HG03442 (cell line): ENCODE data around the gene PLA1A.
"Not testable (repeated sequence)": the region's sequence is repeated elsewhere in the genome, so short reads cannot be mapped to it uniquely, and the experiment has no call there.

ENCODE experiments used
- ATAC-seq: cut with Tn5 transposase; IDR thresholded peaks from one replicate; pipeline ENCODE4 v1.9.1; 2021; ENCODE audit warnings: mild to moderate bottlenecking, moderate library complexity; ENCODE audit not compliant: unreplicated experiment

Gene PLA1A

DNA sequence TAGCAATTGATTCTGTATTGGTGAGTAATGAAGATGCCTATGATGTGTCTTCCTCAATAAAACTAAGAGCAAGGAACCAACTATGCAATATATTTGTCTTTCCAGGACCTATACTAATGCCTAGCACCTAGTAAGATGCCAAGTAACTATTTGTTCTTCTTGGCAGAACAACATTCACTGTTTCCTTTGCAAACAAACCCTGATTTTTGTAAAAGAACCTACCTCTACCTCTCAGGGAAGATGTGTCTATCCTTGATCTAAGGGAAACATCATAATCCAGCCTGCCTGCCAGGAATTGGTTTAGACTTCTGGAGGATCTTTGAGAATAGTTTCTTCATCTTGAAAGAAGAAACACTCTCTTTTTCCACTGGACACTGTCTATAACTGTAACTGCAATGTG lies 22.2 kb upstream of the PLA1A start:
- no peak for ATAC-seq

DNA sequence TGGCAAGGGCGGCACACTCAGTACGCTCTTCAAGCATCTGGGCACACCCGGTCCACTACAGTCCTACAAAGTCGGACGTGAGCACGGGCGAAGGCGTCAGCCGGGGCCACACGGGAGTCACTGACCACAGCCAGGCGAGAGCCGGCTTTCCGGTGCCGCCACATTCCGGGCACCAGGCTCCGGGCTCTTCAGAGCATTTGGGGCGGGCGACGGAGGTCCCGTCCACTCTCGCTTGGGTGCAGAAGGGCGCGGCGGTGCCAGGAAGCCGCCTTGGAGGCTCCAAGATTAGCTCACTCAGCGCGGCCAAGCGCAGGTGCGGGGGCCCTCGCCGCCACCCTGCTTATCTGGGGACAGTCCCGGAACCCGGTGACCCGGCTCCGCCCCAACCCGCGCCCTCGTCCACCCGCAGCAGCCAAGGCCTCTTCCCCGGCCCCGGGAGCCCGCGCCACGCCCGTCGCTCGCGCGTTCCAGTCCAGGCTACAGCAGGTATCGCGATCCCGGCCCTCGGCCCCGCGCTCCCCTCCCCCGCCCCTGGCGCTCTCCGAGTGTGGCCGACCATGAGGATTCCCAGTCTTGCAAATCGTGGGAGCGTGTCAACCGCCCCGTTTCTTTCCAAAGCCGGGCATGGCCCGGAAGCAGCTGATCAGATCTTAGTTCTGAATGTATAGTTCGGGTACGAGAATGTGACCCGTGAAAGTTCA lies 18.2 kb upstream of the PLA1A start, which contains the start of gene ADPRH:
ADPRH (plus strand) TSS at position 127 of the 701 bp plus-strand sequence. CDS start 2,678 bp downstream, outside the sequence.
- peak; percentile 68 for ATAC-seq

DNA sequence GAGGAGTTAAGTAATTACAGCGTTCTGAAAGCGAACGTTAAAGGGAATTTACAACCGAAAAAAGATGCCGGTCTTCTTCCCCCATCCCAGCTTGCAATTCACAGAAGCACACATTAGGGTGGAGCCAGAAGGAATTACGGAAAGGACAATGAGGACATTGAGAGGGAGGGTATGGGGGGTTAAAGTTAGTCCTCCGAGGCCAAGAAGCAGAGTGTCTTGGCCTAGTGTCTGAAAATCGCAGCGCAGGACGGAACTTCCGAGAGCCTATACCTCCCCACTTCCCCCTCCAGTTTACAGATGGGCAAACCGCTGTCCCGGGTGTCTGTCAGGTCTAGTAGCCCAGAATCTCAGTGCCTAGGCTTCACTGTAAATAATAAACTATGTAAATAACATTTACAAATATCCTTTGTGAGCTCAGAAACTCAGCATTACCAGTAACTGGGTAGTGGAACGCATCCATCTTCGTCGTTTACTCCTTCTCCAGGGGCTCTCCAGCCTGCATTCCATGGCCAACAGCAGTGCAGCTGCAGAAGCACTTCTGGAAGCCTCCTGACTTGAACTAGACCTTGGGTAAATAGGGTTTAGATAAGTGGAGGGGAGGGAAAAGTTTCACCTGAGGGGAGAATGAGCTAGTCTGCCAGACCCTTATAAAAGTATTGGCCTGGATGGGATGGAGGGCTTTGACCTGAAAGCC lies 17.5 kb upstream of the PLA1A start:
- peak; percentile 51 for ATAC-seq

DNA sequence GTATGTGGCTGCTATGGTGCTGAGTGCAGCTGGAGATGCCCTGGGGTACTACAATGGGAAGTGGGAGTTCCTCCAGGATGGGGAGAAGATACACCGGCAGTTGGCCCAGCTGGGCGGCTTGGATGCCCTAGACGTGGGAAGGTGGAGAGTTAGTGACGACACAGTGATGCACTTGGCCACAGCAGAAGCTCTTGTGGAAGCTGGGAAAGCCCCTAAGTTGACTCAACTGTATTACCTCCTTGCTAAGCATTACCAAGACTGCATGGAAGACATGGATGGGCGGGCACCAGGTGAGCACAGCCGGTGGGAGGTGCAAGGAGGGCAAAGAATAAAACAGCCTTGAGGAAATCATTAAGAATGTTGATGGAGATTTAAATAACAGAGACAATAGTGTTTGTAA lies 15.5 kb upstream of the PLA1A start:
- ATAC-seq, result peak; percentile 51

DNA sequence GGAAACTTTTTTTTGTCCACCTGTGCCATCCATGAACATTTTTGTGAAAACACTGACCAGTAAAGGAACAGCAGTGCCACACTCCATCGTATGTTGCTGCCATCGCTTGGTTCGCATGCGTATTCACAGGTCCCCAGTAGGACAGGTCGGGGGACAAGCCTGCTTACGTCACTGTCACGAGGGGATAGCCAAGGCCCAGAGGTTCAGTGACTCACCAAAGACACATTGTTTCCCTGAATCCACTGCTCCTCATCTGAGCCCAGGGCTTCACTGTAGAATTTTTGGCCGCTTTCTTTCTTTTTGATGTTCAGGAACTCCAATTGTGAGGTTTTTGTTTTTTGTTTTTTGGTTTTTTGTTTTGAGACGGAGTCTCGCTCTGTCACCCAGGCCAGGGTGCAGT lies 12.5 kb upstream of the PLA1A start:
- no peak for ATAC-seq

DNA sequence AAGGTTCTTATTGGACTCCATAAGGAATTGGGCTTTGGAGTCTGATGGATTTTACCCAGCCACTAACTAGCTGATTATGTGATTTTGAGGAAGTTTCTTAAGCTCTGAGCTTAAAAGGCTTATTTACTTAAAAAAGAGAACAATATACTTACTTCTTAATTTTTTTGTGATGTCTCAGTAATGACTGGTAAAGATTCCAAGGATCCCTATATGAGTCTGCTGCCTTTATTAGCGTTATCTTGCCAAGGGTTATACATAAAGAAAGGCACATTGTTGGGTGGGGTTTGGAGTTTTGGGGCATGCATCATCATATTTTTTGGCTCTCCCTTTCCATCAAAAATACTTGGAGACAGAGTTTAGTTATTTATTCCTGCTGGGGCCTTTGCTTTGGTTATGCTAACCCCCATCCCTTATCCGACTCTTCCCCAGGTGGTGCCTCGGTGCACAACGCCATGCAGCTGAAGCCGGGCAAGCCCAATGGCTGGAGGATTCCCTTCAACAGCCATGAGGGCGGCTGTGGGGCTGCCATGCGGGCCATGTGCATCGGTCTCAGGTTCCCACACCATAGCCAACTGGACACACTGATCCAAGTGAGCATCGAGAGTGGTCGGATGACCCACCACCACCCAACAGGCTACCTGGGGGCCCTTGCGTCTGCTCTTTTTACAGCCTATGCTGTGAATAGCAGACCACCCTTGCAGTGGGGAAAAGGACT lies 11.7 kb upstream of the PLA1A start:
- ATAC-seq, result no peak

DNA sequence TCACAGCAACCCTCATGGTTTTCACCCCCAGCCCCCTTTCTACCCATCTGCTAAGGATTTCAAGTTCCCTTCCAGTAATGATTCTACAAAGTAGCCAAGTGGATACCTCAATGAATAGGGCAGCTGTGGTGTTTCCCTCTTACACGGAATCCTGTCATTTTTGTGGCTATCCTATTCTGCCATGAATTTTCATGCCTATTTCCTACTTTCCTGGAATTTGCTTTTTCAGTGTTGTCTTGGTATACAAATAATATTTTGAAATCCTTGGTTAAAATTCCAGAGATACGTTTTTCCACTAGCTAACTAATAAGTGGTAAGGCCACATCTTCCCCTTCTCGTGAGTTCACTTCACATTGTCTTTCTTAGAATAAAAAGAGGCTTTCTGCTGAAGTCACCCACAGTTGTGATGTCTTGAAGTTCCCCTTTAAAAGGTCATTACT lies 10.9 kb upstream of the PLA1A start:
- ATAC-seq, result no peak

DNA sequence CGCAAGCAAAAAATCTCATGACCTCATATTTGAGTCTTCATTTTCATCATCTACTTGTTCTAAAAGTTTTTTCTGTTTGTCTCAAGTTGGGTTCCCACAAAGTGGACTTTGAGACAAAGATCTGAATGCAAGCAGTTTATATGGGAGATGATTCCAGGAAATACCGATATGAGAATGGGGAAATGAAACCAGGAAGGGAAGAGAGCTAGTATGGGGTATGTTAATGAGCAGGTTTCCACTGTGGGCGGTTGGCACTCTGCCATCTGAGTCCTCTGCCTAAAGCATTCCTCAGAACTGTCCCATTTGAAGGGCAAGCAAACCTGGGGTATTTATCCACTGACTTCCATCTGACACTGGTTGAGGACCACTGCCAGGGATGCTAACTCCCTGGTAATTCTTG lies 9.6 kb upstream of the PLA1A start:
- ATAC-seq, result peak; percentile 59

DNA sequence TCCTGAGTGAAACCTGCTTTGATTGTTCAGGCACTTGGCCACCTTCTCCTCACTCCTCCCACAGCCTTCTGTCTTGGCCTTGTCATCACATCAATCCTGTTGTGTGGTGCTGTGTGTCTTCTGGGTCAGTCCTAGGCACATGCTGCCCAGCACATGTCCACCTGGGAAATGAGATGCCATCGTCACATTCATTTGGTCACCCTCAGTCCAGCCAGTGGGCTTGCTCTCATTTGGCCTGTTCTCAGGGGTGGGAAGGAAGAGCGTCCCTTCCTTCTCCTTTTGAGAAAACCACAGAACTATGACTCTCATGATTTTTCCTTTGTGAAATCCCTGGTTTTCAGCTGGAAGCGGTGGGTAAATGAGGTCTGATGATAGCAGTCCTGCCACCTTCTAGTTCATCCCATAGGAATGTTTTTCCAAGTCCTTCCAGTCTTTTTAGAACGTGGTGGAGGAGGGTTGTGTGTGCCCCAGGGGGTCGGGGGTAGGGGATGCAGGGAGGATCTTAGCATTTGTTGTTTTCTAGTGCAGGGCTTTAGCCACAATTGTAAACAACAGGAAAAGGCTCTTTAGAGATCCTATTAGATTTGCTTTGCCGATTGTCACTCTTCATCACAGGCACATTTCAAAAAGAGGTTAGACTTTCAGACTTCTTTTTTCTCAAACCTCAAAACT lies 8.4 kb upstream of the PLA1A start:
- ATAC-seq, result no peak

DNA sequence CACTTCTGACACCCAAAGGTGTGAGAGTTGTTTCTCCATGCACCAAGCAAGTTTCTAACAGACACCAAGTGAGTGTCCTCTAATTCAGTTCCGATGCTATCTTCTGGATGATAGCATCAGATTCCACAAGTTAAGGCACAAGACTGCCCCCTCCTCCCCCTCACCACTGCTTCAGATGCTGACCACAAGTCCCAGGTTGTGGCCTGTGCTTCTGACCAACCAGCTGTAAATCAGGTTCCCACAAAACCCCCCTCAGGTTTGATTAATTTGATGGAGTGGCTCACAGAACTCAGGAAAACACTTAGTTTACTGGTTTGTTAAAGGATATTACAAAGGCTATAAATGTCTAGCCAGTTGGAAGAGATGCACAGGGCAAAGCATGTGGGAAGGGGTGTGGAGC lies 7.0 kb upstream of the PLA1A start:
- no peak for ATAC-seq

DNA sequence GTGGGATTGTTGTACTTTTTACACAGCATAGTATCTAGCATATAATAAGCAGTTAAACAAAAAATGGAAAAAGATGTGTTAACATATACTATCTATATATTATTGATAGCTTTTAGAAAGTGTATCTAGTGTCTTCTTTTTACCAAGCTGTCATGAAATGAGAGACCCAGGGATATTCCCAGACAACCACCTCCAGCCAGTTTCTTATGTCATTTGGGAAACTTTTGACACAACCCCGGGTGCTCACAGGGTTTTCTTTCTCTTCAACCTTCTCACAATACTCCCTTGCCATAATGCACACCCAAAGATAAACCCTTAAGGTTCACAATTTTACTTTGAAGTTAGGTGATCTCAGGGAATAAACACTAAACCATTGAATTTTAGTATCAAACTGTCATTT lies 4.8 kb upstream of the PLA1A start:
- no peak for ATAC-seq

DNA sequence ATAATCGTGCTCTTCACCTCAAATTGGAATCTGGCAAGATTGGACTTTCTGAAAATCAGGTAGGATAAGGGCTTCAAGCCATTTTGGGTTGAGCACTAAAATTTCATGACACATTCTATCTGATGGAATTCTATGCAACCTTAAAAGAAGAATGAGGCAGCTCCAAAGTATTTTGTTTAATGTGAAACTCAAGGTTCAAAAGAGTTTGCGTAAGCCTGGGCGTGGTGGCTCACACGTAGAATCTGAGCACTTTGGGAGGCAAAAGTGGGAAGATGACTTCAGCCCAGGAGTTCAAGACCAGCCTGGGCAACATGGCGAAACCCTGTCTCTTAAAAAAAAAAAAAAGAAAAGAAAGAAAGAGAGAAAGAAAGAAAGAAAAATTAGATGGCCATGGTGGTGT lies 3.6 kb upstream of the PLA1A start:
- ATAC-seq, result no peak

DNA sequence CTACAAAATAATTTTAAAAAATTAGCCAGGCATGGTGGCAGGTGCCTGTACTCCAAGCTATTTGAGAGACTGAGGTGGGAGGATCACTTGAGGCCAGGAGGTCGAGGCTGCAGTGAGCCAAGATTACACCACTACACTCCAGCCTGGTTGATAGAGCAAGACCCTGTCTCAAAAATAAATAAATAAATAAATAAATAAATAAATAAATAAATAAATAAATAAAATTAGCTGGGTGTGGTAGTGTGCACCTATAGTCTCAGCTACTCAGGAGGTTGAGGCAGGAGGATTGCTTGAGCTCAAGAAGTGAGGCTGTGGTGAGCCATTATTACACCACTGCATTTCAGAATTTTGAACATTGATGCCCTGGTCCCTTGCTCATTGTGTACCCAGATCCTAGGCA lies 2.8 kb upstream of the PLA1A start:
- not testable (repeated sequence) for ATAC-seq

DNA sequence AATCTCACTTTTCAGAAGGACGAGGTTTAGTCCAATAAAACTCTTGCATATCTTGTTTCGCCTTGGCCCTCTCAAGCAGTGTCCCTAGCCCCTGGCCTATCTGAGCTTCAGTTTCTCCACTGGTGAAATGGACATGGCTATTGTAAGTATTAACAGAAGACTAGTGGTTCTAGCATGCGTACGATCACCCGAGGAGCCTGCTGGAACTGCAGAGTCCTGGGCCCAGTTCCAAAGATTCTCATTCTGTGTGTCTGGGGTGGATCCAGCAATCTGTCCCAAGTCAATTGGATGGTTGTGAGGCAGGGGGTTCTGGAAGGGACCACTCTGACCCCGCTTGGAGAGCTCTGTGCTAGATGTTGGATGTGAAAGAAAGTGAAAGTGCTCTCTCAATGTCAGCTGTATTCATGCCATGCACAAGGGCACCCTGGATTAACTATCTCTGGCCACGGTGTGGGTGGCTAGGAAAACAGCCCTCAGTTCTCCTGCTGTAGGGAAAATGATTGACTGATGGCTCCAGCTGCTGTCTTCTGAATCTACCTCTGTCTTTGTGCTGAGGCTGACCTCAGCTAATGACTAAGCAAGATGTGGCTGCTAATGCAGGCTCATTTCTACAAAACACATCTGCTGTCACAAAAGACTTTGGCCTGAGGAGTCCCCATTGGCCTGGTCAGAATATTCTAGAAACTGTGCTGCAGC lies 1.9 kb upstream of the PLA1A start:
- ATAC-seq, result no peak

DNA sequence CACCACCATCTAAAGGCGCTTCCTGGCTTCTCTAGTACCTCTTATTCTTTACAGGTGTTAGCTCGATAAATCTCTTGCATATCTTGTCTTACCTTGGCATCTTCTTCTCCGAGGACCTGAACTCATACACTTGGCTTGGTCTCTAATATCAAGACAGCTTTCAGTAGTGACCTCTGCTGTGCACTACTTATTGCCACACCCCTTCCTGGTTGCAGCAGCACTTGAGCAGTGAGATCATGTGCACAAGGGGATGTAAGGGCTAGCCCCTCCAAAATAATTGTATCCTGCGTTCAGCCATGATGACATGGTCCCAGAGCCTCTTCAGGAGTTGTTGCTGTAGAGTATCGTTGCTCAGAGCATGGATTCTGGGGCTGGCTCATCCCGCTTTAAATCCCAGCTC lies 1.3 kb upstream of the PLA1A start:
- no peak for ATAC-seq

DNA sequence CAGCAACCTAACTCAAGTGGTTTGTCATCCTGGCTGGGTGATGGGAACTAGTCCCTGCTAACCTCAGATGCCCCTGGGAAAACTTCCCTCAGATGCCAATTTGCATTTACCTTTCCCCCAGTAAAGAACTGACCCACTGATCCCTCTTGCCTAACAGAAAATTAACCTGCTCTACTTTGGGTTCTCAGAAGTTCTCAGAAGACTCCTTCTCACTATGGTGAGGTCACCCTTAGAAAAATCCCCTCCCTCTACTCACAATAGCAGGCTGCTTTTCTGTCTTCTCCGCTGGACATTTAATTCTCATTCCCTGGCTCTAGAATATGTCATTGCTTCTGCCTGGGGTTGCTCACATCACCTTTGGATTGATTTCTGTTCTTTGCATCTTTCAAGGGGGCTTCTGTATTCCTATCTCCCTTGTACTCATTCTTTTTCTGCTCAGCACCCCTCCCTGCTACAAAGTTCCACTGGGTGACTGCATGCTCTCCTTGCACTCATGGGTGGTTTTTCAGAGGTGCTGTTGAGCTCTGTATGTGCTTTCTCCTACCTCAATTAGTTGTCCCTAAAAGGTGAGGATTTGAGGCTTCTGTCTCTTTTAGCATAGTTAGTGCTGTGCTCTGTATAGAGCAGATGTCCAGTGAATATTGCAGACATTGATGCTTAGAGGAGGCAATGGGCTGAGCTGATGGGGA lies 869 bp downstream of the PLA1A start:
- peak; percentile 48 for ATAC-seq

DNA sequence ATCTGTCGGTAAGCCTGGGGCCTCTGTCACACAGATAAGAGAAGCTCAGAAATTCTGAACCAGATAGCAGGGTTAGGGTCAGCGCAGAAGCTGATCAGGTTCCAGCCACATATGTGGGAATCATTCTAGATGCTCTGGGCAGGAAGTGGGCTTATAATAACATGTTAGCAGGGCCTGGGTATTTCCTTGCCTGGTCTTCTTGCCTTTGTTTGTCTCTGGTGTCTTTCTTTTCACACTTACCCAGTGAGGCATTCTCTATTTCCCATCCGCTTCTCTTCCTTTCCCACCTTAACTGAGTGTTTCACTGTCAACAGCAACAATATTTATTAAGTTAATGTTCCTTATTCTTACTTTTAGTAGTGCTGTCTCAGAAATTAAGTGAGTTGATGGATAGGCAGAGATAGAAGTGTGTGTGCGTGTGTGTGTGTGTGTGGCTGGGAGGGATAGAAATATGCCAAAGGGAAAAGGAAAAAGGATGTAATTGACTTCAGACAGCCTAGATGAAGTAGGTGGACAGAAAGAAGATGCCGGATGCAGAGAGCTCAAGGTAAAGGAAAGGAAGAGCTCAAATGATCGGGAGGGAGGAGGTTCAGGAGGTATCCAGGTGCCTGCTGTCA lies 2.0 kb downstream of the PLA1A start:
- ATAC-seq, result no peak

DNA sequence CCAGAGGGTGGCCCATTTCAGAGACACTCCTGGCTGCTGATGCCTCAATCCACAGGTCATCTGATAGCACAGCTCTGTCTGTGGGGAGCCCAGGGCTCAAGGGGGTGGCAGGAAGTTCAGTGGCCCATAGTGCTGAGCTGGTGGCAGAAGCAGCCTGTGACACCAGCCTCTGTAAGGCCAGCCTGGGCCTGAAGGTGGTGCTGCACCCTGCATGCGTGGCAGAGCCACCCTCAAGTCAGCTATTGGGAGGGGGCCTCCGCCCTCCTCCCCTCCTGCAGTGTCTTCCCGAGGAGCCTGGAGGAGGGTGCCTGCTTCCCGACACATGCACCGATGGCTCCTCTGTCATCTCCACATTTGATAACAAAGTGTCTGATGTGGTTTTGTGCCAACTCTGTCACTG lies 3.0 kb downstream of the PLA1A start:
- ATAC-seq, result peak; percentile 61

DNA sequence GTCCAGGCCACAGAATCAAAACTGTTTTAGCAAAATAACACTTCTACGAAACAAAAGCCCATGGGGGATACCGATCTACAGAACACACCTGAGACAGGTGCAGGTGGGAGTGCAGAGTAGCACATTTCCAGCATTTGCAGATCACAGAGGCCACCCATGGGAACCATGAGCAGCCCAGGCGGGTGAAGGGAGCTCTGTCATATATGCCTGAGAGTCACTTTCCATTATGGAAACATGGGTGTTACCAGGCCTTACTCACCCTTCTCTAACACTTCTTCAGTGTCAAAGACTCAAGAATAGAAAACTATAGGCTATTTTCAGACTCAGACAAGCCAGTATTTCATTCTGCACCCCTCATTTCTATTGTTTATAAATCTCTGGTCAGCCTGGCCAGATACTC lies 3.5 kb downstream of the PLA1A start:
- ATAC-seq, result peak; percentile 15

DNA sequence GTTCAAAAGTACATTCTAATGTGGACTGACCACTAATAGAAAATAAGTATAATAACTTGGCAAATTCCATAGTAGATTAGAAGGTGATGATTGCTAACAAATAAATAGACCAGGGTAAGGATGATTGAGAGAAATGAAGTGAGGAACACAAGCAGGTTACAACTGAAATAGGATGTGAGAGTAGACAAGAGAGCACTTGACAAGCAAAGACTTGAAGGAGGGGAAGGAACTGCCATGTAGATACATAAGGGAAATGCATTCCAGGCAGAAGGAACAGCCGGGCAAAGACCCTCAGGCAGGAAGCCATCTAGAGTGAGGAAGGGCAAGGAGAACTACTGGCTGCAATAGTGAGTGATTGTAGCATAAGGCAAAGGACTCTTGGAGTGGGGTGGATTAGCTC lies 5.0 kb downstream of the PLA1A start:
- no peak for ATAC-seq
